Measurements from ENCODE around the gene BACH2. TPM values are rescaled to one million over a fixed set of nuclear protein-coding genes. Genes with fewer than 3 reads are reported as not detected.

BACH2 gene
- total and polyA plus RNA-seq, 2 experiments from 2014 or later = 1.6 to 5.7 TPM

DNA sequence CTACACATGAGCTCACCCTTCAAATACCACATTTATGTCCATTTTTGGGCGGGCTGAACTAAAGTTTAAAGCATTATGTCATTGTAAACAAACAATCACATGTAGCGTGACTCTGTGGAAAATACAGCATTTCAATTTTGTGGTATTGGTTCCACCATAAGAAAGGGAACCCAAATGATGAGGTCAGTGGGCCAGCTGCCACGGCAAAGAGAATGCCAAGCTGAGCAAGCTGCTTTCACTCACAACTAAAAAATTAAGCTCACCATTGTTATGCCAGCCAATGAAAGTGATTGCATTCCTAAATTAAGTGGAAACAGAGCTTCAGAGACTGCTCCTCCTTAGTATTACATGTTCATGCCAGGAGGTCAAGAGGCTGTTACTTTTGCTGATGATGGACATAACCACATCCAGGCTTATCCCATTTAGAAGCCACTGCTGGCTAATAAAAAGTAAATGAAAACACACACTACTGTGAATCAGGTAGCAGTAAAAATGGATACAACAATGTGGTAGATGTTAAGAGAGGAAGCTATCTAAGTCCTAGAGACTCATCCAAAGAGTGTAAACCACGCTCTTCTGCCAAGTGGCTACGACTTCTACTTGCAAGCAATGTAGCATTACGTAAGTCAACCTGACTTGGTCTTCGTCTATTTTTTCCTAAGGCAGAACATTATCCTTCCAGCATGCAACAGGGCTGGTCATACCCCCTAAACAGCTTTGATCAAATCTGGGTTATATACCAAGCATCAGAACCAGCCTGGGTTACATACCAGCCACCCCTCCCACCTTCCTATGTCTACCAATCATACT is 164.8 kb downstream of the BACH2 start:
- H3K27me3 Mint-ChIP-seq (ENCODE audit: insufficient read depth, low read depth, poor library complexity) = no peaks in the 10 kb centered on the region

DNA sequence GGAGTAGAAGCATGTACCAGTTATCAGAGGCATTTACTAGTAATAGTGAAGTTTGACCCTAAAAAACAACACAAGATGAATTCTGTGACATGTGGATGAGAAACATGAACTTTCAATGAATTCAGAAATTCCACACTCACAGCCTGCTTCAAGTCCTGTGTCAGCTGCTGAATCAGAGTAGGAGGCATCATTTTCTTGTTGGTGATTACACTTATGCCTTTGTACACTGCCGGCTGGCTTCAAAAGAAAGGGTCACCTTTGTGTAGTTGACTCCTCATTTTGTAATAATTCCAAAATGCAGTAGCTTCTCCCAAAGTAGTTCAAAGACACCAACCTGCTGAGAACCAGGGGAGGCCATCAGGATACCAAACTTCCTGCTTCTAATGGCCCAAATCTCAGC is 165.5 kb downstream of the BACH2 start:
- no peaks in the 10 kb centered on the region for H3K27me3 Mint-ChIP-seq (ENCODE audit: insufficient read depth, low read depth, poor library complexity)
- H3K27ac ChIP-seq (ENCODE audit: low read depth) = no peak overlapping the region
- H3K9me3 Mint-ChIP-seq = no peaks in the 10 kb centered on the region

More for the DNA sequence above, 164.8 kb downstream of the BACH2 start:
- no peaks in the 10 kb centered on the region for H3K79me2 ChIP-seq (replicated peaks; ENCODE audit: insufficient read depth)
- H3K4me3 ChIP-seq = no peak overlapping the region
- no peak overlapping the region for H3K27ac Mint-ChIP-seq
- no peaks in the 10 kb centered on the region for H3K4me1 ChIP-seq (ENCODE audit: insufficient read depth)
- no peak for TF ChIP-seq ZNF114 (CRISPR knock-in tag; IDR thresholded peaks at IDR 0.05)
- no peak for TF ChIP-seq REST (IDR thresholded peaks at IDR 0.05; ENCODE audit: unreplicated experiment)
- no peak for TF ChIP-seq CREB1 (CRISPR knock-in tag; IDR thresholded peaks at IDR 0.05; ENCODE audit: low read depth)
- TF ChIP-seq STAT1 (IDR thresholded peaks at IDR 0.05; ENCODE audit: unreplicated experiment) = no peak
- TF ChIP-seq ZNF331 (CRISPR knock-in tag; IDR thresholded peaks at IDR 0.05; ENCODE audit: low read depth) = no peak
- TF ChIP-seq JUNB (IDR thresholded peaks at IDR 0.05; ENCODE audit: unreplicated experiment) = no peak
- no peak for TF ChIP-seq EZH2phosphoT487 (IDR thresholded peaks at IDR 0.05; ENCODE audit: unreplicated experiment)
- no peak for TF ChIP-seq POLR2AphosphoS5 (IDR thresholded peaks at IDR 0.05; ENCODE audit: low read depth)
- no peaks in the 10 kb centered on the region for H4K20me1 ChIP-seq (replicated peaks; ENCODE audit: insufficient read depth)
- ATAC-seq (no peak), DNase-seq (ENCODE audit: low spot score) (no peak)
- no peaks in the 10 kb centered on the region for H3F3A ChIP-seq (replicated peaks; ENCODE audit: low read depth)
- no peaks in the 10 kb centered on the region for H3K36me3 Mint-ChIP-seq (ENCODE audit: low read depth)
- H3K4me1 Mint-ChIP-seq = no peaks in the 10 kb centered on the region; the same call in 2 of the 3 replicates
- H3K9me3 Mint-ChIP-seq = no peaks in the 10 kb centered on the region
- no peak overlapping the region for H2AFZ ChIP-seq
- H3K36me3 ChIP-seq (ENCODE audit: insufficient read depth) = no peaks in the 10 kb centered on the region
- H3K4me3 Mint-ChIP-seq = no peak overlapping the region
- no peak overlapping the region for H3K4me2 ChIP-seq
- H3K27me3 ChIP-seq (ENCODE audit: insufficient read depth) = no peaks in the 10 kb centered on the region
- no peak overlapping the region for H3K27ac ChIP-seq (ENCODE audit: low read depth)
- no peaks in the 10 kb centered on the region for H3K9me2 ChIP-seq (ENCODE audit: insufficient read depth)

More for the DNA sequence above, 165.5 kb downstream of the BACH2 start:
- H3K27me3 ChIP-seq (ENCODE audit: insufficient read depth) = no peaks in the 10 kb centered on the region
- no peak overlapping the region for H3K4me2 ChIP-seq
- H2AFZ ChIP-seq = no peak overlapping the region
- no peaks in the 10 kb centered on the region for H3K79me2 ChIP-seq (replicated peaks; ENCODE audit: insufficient read depth)
- DNase-seq (ENCODE audit: low spot score) (no peak), ATAC-seq (no peak)
- TF ChIP-seq STAT1 (IDR thresholded peaks at IDR 0.05; ENCODE audit: unreplicated experiment) (no peak), CREB1 (CRISPR knock-in tag; IDR thresholded peaks at IDR 0.05; ENCODE audit: low read depth) (no peak), EZH2phosphoT487 (IDR thresholded peaks at IDR 0.05; ENCODE audit: unreplicated experiment) (no peak), ZNF331 (CRISPR knock-in tag; IDR thresholded peaks at IDR 0.05; ENCODE audit: low read depth) (no peak), REST (IDR thresholded peaks at IDR 0.05; ENCODE audit: unreplicated experiment) (no peak), ZNF114 (CRISPR knock-in tag; IDR thresholded peaks at IDR 0.05) (no peak)
- TF ChIP-seq, protein P1, sequence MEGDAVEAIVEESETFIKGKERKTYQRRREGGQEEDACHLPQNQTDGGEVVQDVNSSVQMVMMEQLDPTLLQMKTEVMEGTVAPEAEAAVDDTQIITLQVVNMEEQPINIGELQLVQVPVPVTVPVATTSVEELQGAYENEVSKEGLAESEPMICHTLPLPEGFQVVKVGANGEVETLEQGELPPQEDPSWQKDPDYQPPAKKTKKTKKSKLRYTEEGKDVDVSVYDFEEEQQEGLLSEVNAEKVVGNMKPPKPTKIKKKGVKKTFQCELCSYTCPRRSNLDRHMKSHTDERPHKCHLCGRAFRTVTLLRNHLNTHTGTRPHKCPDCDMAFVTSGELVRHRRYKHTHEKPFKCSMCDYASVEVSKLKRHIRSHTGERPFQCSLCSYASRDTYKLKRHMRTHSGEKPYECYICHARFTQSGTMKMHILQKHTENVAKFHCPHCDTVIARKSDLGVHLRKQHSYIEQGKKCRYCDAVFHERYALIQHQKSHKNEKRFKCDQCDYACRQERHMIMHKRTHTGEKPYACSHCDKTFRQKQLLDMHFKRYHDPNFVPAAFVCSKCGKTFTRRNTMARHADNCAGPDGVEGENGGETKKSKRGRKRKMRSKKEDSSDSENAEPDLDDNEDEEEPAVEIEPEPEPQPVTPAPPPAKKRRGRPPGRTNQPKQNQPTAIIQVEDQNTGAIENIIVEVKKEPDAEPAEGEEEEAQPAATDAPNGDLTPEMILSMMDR (conservative IDR thresholded peaks at IDR 0.05; ENCODE audit: low read depth in 2 of 2) = no peak
- no peaks in the 10 kb centered on the region for H3K4me1 ChIP-seq (ENCODE audit: insufficient read depth)
- H3K4me3 ChIP-seq = no peak overlapping the region
- H3K4me3 Mint-ChIP-seq = no peak overlapping the region
- no peaks in the 10 kb centered on the region; the same call in 2 of the 3 replicates for H3K4me1 Mint-ChIP-seq
- no peaks in the 10 kb centered on the region for H3K36me3 Mint-ChIP-seq (ENCODE audit: low read depth)
- H3K36me3 ChIP-seq (ENCODE audit: insufficient read depth) = no peaks in the 10 kb centered on the region
- H3K27ac Mint-ChIP-seq = no peak overlapping the region
- H4K20me1 ChIP-seq (replicated peaks; ENCODE audit: insufficient read depth) = no peaks in the 10 kb centered on the region
- no peaks in the 10 kb centered on the region for H3F3A ChIP-seq (replicated peaks; ENCODE audit: low read depth)
- no peaks in the 10 kb centered on the region for H3K9me2 ChIP-seq (ENCODE audit: insufficient read depth)

All from GM23338 (cell line).